NT2/D1 (cell line): ENCODE data around the gene UBE2L5.

Source experiments
- DNase-seq: peaks from one replicate; pipeline ENCODE4 v3.0.0-alpha.2; 2011; ENCODE audit warnings: low read depth, low spot score
- H3K27me3 ChIP-seq: 2 replicates; pipeline ENCODE4 v1.6.0; 2011; ENCODE audit warnings: mild to moderate bottlenecking; ENCODE audit not compliant: insufficient read length, insufficient read depth
- H3K36me3 ChIP-seq: 2 replicates; pipeline ENCODE4 v1.6.1; 2011; ENCODE audit warnings: mild to moderate bottlenecking, low read length, mixed read lengths; ENCODE audit not compliant: insufficient read depth, insufficient read length
- H3K4me1 ChIP-seq: 2 replicates; pipeline ENCODE4 v1.5.1; 2011; ENCODE audit not compliant: insufficient read depth, insufficient read length
- H3K4me3 ChIP-seq: 2 replicates; pipeline ENCODE4 v1.5.1; 2011; ENCODE audit warnings: low read depth; ENCODE audit not compliant: insufficient read length
- H3K9ac ChIP-seq: 2 replicates; pipeline ENCODE4 v1.6.0; 2011; ENCODE audit warnings: low read depth; ENCODE audit not compliant: insufficient read length
- H3K9me3 ChIP-seq: 2 replicates; pipeline ENCODE4 v1.5.1; 2011; ENCODE audit warnings: mild to moderate bottlenecking, low read length; ENCODE audit not compliant: insufficient read depth
- SUZ12 ChIP-seq: IDR thresholded peaks from 2 replicates; pipeline ENCODE4 v1.6.1; 2011; ENCODE audit not compliant: insufficient read length, insufficient read depth; ENCODE audit errors: extremely low read depth
- YY1 ChIP-seq: IDR thresholded peaks from 2 replicates; pipeline ENCODE4 v1.6.1; 2011; ENCODE audit not compliant: insufficient read length, insufficient read depth
- ZNF274 ChIP-seq: IDR thresholded peaks from 2 replicates; pipeline ENCODE4 v1.6.1; 2011; ENCODE audit warnings: mild to moderate bottlenecking, low read depth, low read length

Gene UBE2L5

DNA sequence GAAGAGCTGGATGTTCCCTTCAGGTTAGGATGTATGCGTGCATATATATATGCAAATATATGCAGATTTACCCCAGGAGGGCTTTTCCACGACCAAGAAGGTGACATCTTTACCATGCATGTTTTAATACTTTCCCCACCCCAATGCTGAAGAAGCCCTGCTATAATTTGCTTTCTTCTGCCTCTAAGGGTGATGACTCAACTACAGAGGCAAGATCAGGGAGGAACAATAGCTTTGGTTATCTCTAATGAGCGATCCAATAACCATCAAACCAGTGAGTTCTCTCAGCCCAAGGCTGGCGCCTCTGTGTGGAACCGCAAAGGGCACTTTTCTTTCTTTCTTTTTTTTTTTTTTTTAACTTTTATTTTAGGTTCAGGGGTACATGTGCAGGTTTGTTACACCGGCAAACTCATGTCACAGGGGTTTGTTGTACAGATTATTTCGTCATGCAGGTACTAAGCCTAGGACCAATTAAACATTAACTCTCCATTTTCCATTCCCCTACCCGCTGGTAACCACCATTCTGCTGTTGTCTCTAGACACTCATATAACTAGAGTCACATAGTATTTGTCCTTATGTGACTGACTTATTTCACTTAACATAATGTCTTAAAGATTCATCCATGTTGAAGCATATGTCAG is 25.7 kb upstream of the UBE2L5 start:
- Histone ChIP-seq H3K9ac (no peak overlapping the region), H3K36me3 (no peaks in the 10 kb centered on the region), H3K4me3 (no peak overlapping the region), H3K9me3 (no peaks in the 10 kb centered on the region), H3K4me1 (peaks cover 6% of the 10 kb centered on the region), H3K27me3 (no peaks in the 10 kb centered on the region)
- no peak for DNase-seq
- no peak for TF ChIP-seq ZNF274
- TF ChIP-seq SUZ12: no peak
- TF ChIP-seq YY1: no peak

DNA sequence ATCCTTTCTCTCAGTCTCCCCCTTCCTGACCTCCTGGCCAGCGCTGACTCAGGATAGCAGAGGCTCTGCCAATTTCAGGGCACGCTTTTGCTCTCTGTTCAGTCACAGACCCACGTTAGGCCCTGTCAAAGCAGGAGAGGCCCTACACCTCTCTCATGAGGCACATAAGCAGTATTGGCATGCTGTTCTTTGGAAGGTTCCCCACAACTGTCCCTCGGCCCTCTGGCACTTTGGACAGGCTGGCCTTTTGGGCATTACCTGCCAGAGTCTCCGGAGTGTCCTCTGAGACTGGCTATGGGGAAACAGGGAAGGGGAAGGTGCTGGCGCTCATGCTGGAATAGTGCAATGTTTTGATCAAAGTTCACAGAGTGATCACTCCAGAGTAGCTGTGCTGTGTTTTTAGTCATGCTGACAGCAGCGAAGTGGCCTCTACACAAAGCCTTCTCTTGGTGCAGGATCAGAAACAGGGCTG is 23.7 kb upstream of the UBE2L5 start:
- H3K4me3 ChIP-seq: no peak overlapping the region

GRCh38 chr13:30400376-30400775 is 21.9 kb upstream of the UBE2L5 start:
- DNase-seq: no peak
- H3K9me3 ChIP-seq: no peaks in the 10 kb centered on the region
- TF ChIP-seq YY1 (no peak), ZNF274 (no peak), SUZ12 (no peak)
- peaks cover 2% of the 10 kb centered on the region for H3K4me1 ChIP-seq
- H3K4me3 ChIP-seq: no peak overlapping the region
- no peak overlapping the region for H3K9ac ChIP-seq
- H3K27me3 ChIP-seq: no peaks in the 10 kb centered on the region
- H3K36me3 ChIP-seq: no peaks in the 10 kb centered on the region

More for the DNA sequence above, 23.7 kb upstream of the UBE2L5 start:
- no peaks in the 10 kb centered on the region for H3K27me3 ChIP-seq
- H3K9ac ChIP-seq: no peak overlapping the region
- no peak for DNase-seq
- H3K36me3 ChIP-seq: no peaks in the 10 kb centered on the region
- peaks cover 2% of the 10 kb centered on the region for H3K4me1 ChIP-seq
- no peak for TF ChIP-seq ZNF274
- TF ChIP-seq SUZ12: no peak
- TF ChIP-seq YY1: no peak
- no peaks in the 10 kb centered on the region for H3K9me3 ChIP-seq

DNA sequence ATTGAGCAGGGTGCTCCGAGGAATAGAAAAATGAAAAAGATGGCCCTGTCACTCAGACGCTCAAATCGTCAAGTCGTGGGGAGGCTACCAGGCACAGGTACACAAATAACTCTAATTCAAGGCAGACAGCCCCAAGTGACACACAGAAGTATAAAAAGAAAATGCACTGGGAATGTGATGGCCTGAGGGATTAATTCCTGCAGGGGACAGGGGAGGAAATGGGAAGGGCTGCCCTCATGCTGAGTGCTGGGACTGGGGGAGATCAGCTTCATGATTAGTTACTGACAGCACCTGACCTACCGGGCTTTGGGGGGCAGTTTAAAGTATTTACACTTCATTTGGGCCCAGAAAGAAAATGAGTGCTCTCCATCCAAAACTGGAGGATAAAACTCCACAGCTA is 20.9 kb upstream of the UBE2L5 start:
- H3K9ac ChIP-seq: no peak overlapping the region
- TF ChIP-seq ZNF274: no peak
- no peak for TF ChIP-seq SUZ12
- no peak for TF ChIP-seq YY1
- no peaks in the 10 kb centered on the region for H3K9me3 ChIP-seq
- peaks cover 2% of the 10 kb centered on the region for H3K4me1 ChIP-seq
- H3K4me3 ChIP-seq: no peak overlapping the region
- H3K36me3 ChIP-seq: no peaks in the 10 kb centered on the region
- DNase-seq: no peak
- no peaks in the 10 kb centered on the region for H3K27me3 ChIP-seq

GRCh38 chr13:30403456-30403855 is 18.8 kb upstream of the UBE2L5 start:
- DNase-seq: no peak
- Histone ChIP-seq H3K4me3 (no peak overlapping the region), H3K27me3 (no peaks in the 10 kb centered on the region), H3K9me3 (peaks cover 6% of the 10 kb centered on the region; the same call in 1 of the 2 replicates), H3K9ac (no peak overlapping the region), H3K36me3 (no peaks in the 10 kb centered on the region), H3K4me1 (no peaks in the 10 kb centered on the region)
- TF ChIP-seq ZNF274 (no peak), SUZ12 (no peak), YY1 (no peak)

DNA sequence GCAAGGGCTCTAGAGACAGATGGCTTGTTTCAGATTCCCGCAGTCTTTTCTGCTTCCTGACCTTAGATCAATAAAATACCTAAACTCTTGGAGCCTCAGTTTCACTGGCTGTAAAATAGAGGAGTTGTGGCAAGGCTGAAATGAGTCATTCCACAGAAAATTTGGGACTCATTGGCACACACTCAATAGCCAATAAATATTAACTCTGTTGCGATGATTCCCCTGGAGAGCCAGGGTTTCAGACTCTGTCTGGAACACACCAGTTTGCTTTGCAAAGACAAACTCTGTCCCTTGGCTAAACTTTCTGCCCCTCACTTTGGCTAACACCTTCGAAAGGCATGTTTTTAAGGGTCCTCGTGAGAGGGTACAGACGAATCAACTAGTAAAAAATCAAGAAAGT is 18.1 kb upstream of the UBE2L5 start:
- Histone ChIP-seq H3K4me1 (no peaks in the 10 kb centered on the region), H3K27me3 (no peaks in the 10 kb centered on the region), H3K36me3 (no peaks in the 10 kb centered on the region), H3K9me3 (peaks cover 13% of the 10 kb centered on the region; the same call in 1 of the 2 replicates), H3K9ac (no peak overlapping the region), H3K4me3 (no peak overlapping the region)
- no peak for TF ChIP-seq SUZ12
- TF ChIP-seq ZNF274: no peak
- no peak for TF ChIP-seq YY1
- no peak for DNase-seq

- no peaks in the 10 kb centered on the region for H3K36me3 ChIP-seq
- H3K27me3 ChIP-seq: no peaks in the 10 kb centered on the region
- H3K4me3 ChIP-seq: no peak overlapping the region
- TF ChIP-seq YY1: no peak
- no peak for TF ChIP-seq ZNF274
- no peak for TF ChIP-seq SUZ12
- no peak overlapping the region for H3K9ac ChIP-seq
- H3K4me1 ChIP-seq: no peaks in the 10 kb centered on the region
- peaks cover 14% of the 10 kb centered on the region; the same call in 1 of the 2 replicates for H3K9me3 ChIP-seq
- no peak for DNase-seq
Observed at GRCh38 chr13:30406779-30407416, 15.4 kb upstream of the UBE2L5 start.
